Liver (tissue), 9 donors: Measurements from ENCODE around the gene C1QTNF3. TPM values are rescaled to one million over a fixed set of nuclear protein-coding genes. Genes with fewer than 3 reads are reported as not detected.
"Not testable (repeated sequence)": the region's sequence is repeated elsewhere in the genome, so short reads cannot be mapped to it uniquely, and the experiment has no call there.

Experiments used
- DNase-seq: peaks from one replicate; pipeline ENCODE4 v3.0.0-alpha.2; 2017; ENCODE audit warnings: low spot score
- H3K27ac ChIP-seq, 2 donors: one replicate each; pipeline ENCODE4 v1.7.0; 2013; ENCODE audit warnings: inconsistent platforms in 2 of 2, low read length in 2 of 2, control low read depth in 1 of 2, low read depth in 1 of 2, mild to moderate bottlenecking in 1 of 2
- H3K27me3 ChIP-seq, 4 donors: one replicate each; pipeline versions ENCODE4 v1.6.1 to v1.7.0; 2013; ENCODE audit warnings: low read length in 3 of 4, inconsistent platforms in 1 of 4, mild to moderate bottlenecking in 1 of 4, moderate library complexity in 1 of 4; ENCODE audit not compliant: control insufficient read depth in 4 of 4, insufficient read depth in 4 of 4
- H3K36me3 ChIP-seq, 4 donors: one replicate each; pipeline versions ENCODE4 v1.6.1 to v1.7.0; 2013; ENCODE audit warnings: low read length in 3 of 4, mild to moderate bottlenecking in 3 of 4, low read depth in 1 of 4, moderate library complexity in 1 of 4; ENCODE audit not compliant: control insufficient read depth in 4 of 4, insufficient read depth in 3 of 4
- H3K4me1 ChIP-seq, 4 donors: one replicate each; pipeline versions ENCODE4 v1.6.1 to v1.7.0; 2013; ENCODE audit warnings: low read length in 3 of 4, mild to moderate bottlenecking in 3 of 4, moderate library complexity in 1 of 4; ENCODE audit not compliant: control insufficient read depth in 4 of 4, insufficient read depth in 4 of 4
- H3K4me3 ChIP-seq, 3 donors: one replicate each; pipeline versions ENCODE4 v1.6.1 to v1.7.0; 2013; ENCODE audit warnings: low read length in 3 of 3, control low read depth in 1 of 3, low read depth in 1 of 3, mild to moderate bottlenecking in 1 of 3
- H3K9ac ChIP-seq, 2 donors: one replicate each; pipeline ENCODE4 v1.7.0; 2013; ENCODE audit warnings: low read length in 2 of 2, mild to moderate bottlenecking in 2 of 2, moderate library complexity in 2 of 2, control low read depth in 1 of 2, low read depth in 1 of 2
- H3K9me3 ChIP-seq, 4 donors: one replicate each; pipeline versions ENCODE4 v1.6.1 to v1.7.0; 2013; ENCODE audit warnings: low read length in 3 of 4; ENCODE audit not compliant: control insufficient read depth in 4 of 4
- CTCF ChIP-seq: fragments of 150-350 bp; IDR thresholded peaks from 2 replicates; pipeline ENCODE4 v1.5.1; 2017; ENCODE audit warnings: improper control_type of control experiment, low read depth, low read length; ENCODE audit not compliant: missing input control
- RAD21 ChIP-seq, 2 donors: IDR thresholded peaks; 2 replicates each; pipeline ENCODE4 v1.6.1; 2016; ENCODE audit warnings: antibody characterized with exemption in 2 of 2, mild to moderate bottlenecking in 2 of 2
- WGBS: extraction: QIAGEN DNeasy Blood & Tissue Kit; methylation state at CpG from one replicate; pipeline ENCODE4 v1.1.7; 2013; 5-methylcytosine and 5-hydroxymethylcytosine counted together
- polyA plus RNA-seq, 2 donors: library from polyadenylated mRNA; stranded (reverse) in 1 of 2; unstranded in 1 of 2; fragments of 200-250 nt in 1 of 2; fragments of >200 nt in 1 of 2; fragmentation: Nextera tagmentation in 1 of 2; extraction: Ambion mirVana in 1 of 2; gene quantifications; one replicate each; pipeline versions ENCODE4 v1.2.1 to v1.2.3, GENCODE V29; 2013 to 2015
- total RNA-seq, 2 donors: library from RNA; depleted of rRNA; stranded (reverse); fragments of >200 nt; gene quantifications; one replicate each; pipeline ENCODE4 v1.2.3, GENCODE V29; 2014
- donor health status: healthy.
- donor health status: healthy.
- donor health status: healthy.
- donor health status: healthy.
- donor health status: healthy.

C1QTNF3 gene
- total and polyA plus RNA-seq, 4 donors, result 0.81 to 6.2 (median 2.5) TPM

DNA sequence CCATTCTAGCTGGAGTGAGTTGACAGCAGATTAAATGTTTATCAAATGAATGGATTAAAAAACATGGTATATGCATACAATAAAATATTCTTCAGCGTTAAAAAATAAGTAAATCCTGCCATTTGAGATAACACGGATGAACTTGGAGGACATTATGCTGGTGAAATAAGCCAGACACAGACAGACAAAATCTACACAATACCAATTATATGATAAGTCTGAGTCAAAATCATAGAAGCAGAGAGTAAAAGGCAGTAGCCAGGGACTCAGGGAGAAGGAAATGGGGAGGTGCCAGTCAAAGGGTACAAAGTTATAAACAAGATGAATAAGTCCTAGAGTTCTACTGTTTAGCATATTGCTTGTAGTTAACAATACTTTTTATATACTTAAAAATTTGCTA, 36.5 kb upstream of the C1QTNF3 start:
- DNase-seq, H3K27ac ChIP-seq: not testable (repeated sequence)
- WGBS, result 82% methylated on average over 2 of the region's 2 CpGs

DNA sequence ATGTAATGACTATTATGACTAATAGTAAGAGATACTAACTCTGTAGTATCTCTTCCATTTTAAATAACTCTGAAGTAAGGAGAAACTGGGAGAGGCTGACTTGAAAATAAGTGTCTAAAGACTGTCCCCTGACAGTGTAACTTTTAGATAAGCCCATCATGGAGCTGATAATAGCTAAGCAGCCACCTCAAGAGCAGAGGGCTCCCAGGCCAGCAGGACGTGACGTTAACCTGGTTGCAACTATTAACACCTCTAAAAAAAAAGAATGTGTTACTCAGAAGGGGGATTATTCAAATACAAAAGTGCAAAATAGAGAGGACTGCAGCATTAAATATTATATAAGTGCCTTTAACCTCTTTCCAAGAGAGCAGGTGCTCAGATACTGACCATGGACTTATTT, 34.6 kb upstream of the C1QTNF3 start:
- not testable (repeated sequence) for H3K27ac ChIP-seq, H3K4me1 ChIP-seq, H3K4me3 ChIP-seq, DNase-seq, H3K36me3 ChIP-seq, H3K27me3 ChIP-seq, H3K9ac ChIP-seq, H3K9me3 ChIP-seq
- WGBS, result 94% methylated on average over 2 of the region's 2 CpGs

More for the DNA sequence above, 36.5 kb upstream of the C1QTNF3 start:
- H3K4me1 ChIP-seq, H3K36me3 ChIP-seq, H3K9me3 ChIP-seq, H3K4me3 ChIP-seq, H3K27me3 ChIP-seq, H3K9ac ChIP-seq: not testable (repeated sequence)

- H3K4me3 ChIP-seq, H3K9me3 ChIP-seq: not testable (repeated sequence)
- WGBS, result 90% methylated on average over 2 of the region's 5 CpGs
Observed at GRCh38 chr5:34076719-34077364, 33.8 kb upstream of the C1QTNF3 start.

GRCh38 chr5:34074472-34074871, 31.5 kb upstream of the C1QTNF3 start:
- H3K27me3 ChIP-seq, H3K4me1 ChIP-seq, H3K27ac ChIP-seq, H3K36me3 ChIP-seq, H3K9me3 ChIP-seq, H3K4me3 ChIP-seq, DNase-seq, H3K9ac ChIP-seq: not testable (repeated sequence)
- WGBS, result 44% methylated on average over 3 of the region's 3 CpGs
- TF ChIP-seq CTCF (peak; percentile 13), RAD21 (IDR thresholded peaks at IDR 0.05) (peak; percentile 53 to 66)

More at GRCh38 chr5:34076719-34077364, 33.8 kb upstream of the C1QTNF3 start:
- not testable (repeated sequence) for H3K36me3 ChIP-seq, H3K27ac ChIP-seq, H3K27me3 ChIP-seq, DNase-seq, H3K4me1 ChIP-seq, H3K9ac ChIP-seq

GRCh38 chr5:34074071-34074470, 31.1 kb upstream of the C1QTNF3 start:
- not testable (repeated sequence) for H3K27me3 ChIP-seq, H3K27ac ChIP-seq, H3K9ac ChIP-seq, H3K9me3 ChIP-seq, DNase-seq, H3K4me1 ChIP-seq, H3K4me3 ChIP-seq, H3K36me3 ChIP-seq
- WGBS, result 31% methylated on average over 2 of the region's 3 CpGs

GRCh38 chr5:34070626-34071025, 27.6 kb upstream of the C1QTNF3 start:
- H3K4me1 ChIP-seq, H3K27me3 ChIP-seq, H3K9me3 ChIP-seq, H3K9ac ChIP-seq, H3K36me3 ChIP-seq, H3K4me3 ChIP-seq, H3K27ac ChIP-seq, DNase-seq: not testable (repeated sequence)
- WGBS, result 98% methylated on average over 3 of the region's 3 CpGs
